Measurements from ENCODE around the gene TNIK.

TNIK gene

GRCh38 chr3:171099911-171100310 is 360.3 kb downstream of the TNIK start:
- Histone ChIP-seq H3K4me1 (ENCODE audit: low read length) (no peaks in the 10 kb centered on the region), H4K20me1 (ENCODE audit: insufficient read depth, low read length) (no peaks in the 10 kb centered on the region), H3K36me3 (replicated peaks; ENCODE audit: low read depth, low read length) (peaks cover 25% of the 10 kb centered on the region), H3K9me3 (ENCODE audit: insufficient read depth, low read length) (no peaks in the 10 kb centered on the region), H3K9ac (ENCODE audit: low read length) (no peak overlapping the region), H3K4me2 (ENCODE audit: low read length) (no peak overlapping the region), H3K4me3 (ENCODE audit: low read length) (no peak overlapping the region), H3K79me2 (ENCODE audit: low read length) (no peaks in the 10 kb centered on the region), H3K27me3 (ENCODE audit: low read depth, low read length) (no peaks in the 10 kb centered on the region), H2AFZ (ENCODE audit: low read depth, low read length) (no peak overlapping the region), H3K27ac (ENCODE audit: low read length) (no peak overlapping the region)
- TF ChIP-seq EZH2phosphoT487 (IDR thresholded peaks at IDR 0.05; ENCODE audit: low read depth) (no peak), CTCF (IDR thresholded peaks at IDR 0.05; ENCODE audit: low read depth, low read length) (no peak)

GRCh38 chr3:171095063-171095462 is 365.1 kb downstream of the TNIK start:
- Histone ChIP-seq H3K27me3 (ENCODE audit: low read depth, low read length) (no peaks in the 10 kb centered on the region), H2AFZ (ENCODE audit: low read depth, low read length) (no peak overlapping the region), H3K27ac (ENCODE audit: low read length) (no peak overlapping the region), H3K9me3 (ENCODE audit: insufficient read depth, low read length) (no peaks in the 10 kb centered on the region), H3K9ac (ENCODE audit: low read length) (no peak overlapping the region), H4K20me1 (ENCODE audit: insufficient read depth, low read length) (no peaks in the 10 kb centered on the region), H3K79me2 (ENCODE audit: low read length) (no peaks in the 10 kb centered on the region), H3K36me3 (replicated peaks; ENCODE audit: low read depth, low read length) (peaks cover 26% of the 10 kb centered on the region), H3K4me2 (ENCODE audit: low read length) (no peak overlapping the region), H3K4me3 (ENCODE audit: low read length) (no peak overlapping the region), H3K4me1 (ENCODE audit: low read length) (no peaks in the 10 kb centered on the region)
- TF ChIP-seq EZH2phosphoT487 (IDR thresholded peaks at IDR 0.05; ENCODE audit: low read depth) (no peak), CTCF (IDR thresholded peaks at IDR 0.05; ENCODE audit: low read depth, low read length) (no peak)

GRCh38 chr3:171094411-171094810 is 365.8 kb downstream of the TNIK start:
- no peak overlapping the region for H3K9ac ChIP-seq (ENCODE audit: low read length)
- no peaks in the 10 kb centered on the region for H3K27me3 ChIP-seq (ENCODE audit: low read depth, low read length)
- TF ChIP-seq CTCF (IDR thresholded peaks at IDR 0.05; ENCODE audit: low read depth, low read length) = no peak
- no peak for TF ChIP-seq EZH2phosphoT487 (IDR thresholded peaks at IDR 0.05; ENCODE audit: low read depth)
- H3K4me3 ChIP-seq (ENCODE audit: low read length) = no peak overlapping the region
- H3K4me2 ChIP-seq (ENCODE audit: low read length) = no peak overlapping the region
- H3K36me3 ChIP-seq (replicated peaks; ENCODE audit: low read depth, low read length) = peaks cover 30% of the 10 kb centered on the region
- no peaks in the 10 kb centered on the region for H3K9me3 ChIP-seq (ENCODE audit: insufficient read depth, low read length)
- H3K4me1 ChIP-seq (ENCODE audit: low read length) = peaks cover 6% of the 10 kb centered on the region; the same call in 1 of the 2 replicates
- no peaks in the 10 kb centered on the region for H3K79me2 ChIP-seq (ENCODE audit: low read length)
- no peak overlapping the region for H3K27ac ChIP-seq (ENCODE audit: low read length)
- no peaks in the 10 kb centered on the region for H4K20me1 ChIP-seq (ENCODE audit: insufficient read depth, low read length)
- no peak overlapping the region for H2AFZ ChIP-seq (ENCODE audit: low read depth, low read length)

- H3K36me3 ChIP-seq (replicated peaks; ENCODE audit: low read depth, low read length) = peaks cover 24% of the 10 kb centered on the region
- no peak overlapping the region for H3K4me2 ChIP-seq (ENCODE audit: low read length)
- no peaks in the 10 kb centered on the region for H3K27me3 ChIP-seq (ENCODE audit: low read depth, low read length)
- no peak overlapping the region for H2AFZ ChIP-seq (ENCODE audit: low read depth, low read length)
- no peaks in the 10 kb centered on the region for H4K20me1 ChIP-seq (ENCODE audit: insufficient read depth, low read length)
- H3K4me1 ChIP-seq (ENCODE audit: low read length) = peaks cover 11% of the 10 kb centered on the region
- no peaks in the 10 kb centered on the region for H3K79me2 ChIP-seq (ENCODE audit: low read length)
- no peaks in the 10 kb centered on the region for H3K9me3 ChIP-seq (ENCODE audit: insufficient read depth, low read length)
- no peak overlapping the region for H3K9ac ChIP-seq (ENCODE audit: low read length)
- TF ChIP-seq CTCF (IDR thresholded peaks at IDR 0.05; ENCODE audit: low read depth, low read length) = no peak
- TF ChIP-seq EZH2phosphoT487 (IDR thresholded peaks at IDR 0.05; ENCODE audit: low read depth) = no peak
- no peak overlapping the region for H3K27ac ChIP-seq (ENCODE audit: low read length)
- no peak overlapping the region for H3K4me3 ChIP-seq (ENCODE audit: low read length)
Measured at GRCh38 chr3:171093462-171093861, 366.7 kb downstream of the TNIK start.
